Renal cortex interstitium (tissue), 11 donors: ENCODE measurements around the gene TNNT3. TPM values are rescaled to one million over a fixed set of nuclear protein-coding genes. Genes with fewer than 3 reads are reported as not detected.

ENCODE experiments used
- DNase-seq, 11 donors: peaks; one replicate each; pipeline ENCODE4 v3.0.0-alpha.2; 2013; ENCODE audit warnings: low read depth in 9 of 11, low spot score in 4 of 11; ENCODE audit errors: extremely low read depth in 1 of 11
- polyA plus RNA-seq, 3 donors: library from polyadenylated mRNA; unstranded; fragments of 120-200 nt; gene quantifications; one replicate each; pipeline ENCODE4 v1.2.1, GENCODE V29; 2013; ENCODE audit not compliant: insufficient read length in 3 of 3

The TNNT3 gene
- polyA plus RNA-seq, 3 donors = 7.3 to 10.5 (median 9.7) TPM

GRCh38 chr11:1928891-1929541 lies 9.5 kb downstream of the TNNT3 start:
- no peak for DNase-seq

DNA sequence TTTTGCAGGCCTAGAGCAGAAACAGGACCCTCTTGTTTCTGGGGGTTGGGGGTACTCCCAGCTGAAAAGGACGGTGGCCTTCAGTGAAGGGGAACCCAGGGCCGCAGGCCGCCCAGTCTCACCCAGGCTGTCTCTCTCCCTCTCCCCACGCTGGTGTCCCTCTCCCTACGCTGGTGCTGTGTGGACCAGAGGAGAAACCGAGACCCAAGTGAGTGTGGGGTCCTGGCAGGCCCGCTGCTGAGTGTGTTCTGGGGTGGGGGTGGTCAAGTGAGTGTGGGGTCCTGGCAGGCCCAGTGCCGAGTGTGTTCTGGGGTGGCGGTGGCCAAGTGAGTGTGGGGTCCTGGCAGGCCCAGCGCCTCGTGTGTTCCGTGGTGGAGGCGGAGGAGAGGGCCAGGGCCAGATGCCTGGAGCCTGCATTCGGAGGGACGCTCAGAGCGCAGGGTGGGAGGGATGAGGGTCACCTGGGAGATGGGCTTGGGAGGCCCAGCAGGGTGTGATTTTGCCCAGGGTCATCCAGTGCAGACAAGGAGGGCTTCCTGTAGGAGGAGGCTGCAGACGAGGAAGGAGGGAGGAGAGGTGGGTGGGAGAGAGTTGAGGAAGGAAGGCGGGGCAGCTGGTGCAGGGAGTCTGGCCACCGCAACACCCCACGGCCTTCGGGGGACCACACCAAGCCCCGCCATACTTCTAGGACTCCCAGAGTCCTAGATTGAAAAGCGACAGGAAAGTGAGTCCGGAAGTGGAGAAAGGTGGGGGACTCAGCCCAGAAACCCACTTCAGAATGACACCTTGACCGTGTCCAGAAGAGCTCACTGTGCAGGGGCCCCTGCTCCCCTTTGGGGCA lies 10.3 kb downstream of the TNNT3 start:
- DNase-seq = no peak

- no peak for DNase-seq
These were observed 10.9 kb downstream of the TNNT3 start for GRCh38 chr11:1930462-1930830.

- DNase-seq = no peak
These were observed 12.0 kb downstream of the TNNT3 start for GRCh38 chr11:1931341-1932104.

DNA sequence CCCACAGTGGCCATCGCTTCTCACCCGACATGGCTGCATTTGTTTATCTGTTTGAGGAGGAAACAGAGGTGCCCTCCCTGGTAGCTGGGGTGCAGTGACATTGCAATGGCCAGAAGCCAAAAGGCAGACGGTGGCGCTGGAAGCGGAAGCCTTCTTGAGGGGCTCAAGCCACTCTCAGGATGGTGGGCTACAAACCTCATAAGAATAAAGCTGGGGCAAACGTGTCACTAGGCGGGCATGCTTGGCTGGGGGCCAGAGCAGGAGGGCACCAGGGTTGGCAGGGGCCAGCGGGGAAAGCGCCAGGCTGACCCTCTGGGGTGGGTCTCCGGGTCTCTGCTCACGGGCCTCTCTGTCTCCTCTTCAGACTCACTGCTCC lies 12.6 kb downstream of the TNNT3 start:
- DNase-seq = no peak

- DNase-seq = no peak
These were observed 13.2 kb downstream of the TNNT3 start for GRCh38 chr11:1932681-1933080.

DNA sequence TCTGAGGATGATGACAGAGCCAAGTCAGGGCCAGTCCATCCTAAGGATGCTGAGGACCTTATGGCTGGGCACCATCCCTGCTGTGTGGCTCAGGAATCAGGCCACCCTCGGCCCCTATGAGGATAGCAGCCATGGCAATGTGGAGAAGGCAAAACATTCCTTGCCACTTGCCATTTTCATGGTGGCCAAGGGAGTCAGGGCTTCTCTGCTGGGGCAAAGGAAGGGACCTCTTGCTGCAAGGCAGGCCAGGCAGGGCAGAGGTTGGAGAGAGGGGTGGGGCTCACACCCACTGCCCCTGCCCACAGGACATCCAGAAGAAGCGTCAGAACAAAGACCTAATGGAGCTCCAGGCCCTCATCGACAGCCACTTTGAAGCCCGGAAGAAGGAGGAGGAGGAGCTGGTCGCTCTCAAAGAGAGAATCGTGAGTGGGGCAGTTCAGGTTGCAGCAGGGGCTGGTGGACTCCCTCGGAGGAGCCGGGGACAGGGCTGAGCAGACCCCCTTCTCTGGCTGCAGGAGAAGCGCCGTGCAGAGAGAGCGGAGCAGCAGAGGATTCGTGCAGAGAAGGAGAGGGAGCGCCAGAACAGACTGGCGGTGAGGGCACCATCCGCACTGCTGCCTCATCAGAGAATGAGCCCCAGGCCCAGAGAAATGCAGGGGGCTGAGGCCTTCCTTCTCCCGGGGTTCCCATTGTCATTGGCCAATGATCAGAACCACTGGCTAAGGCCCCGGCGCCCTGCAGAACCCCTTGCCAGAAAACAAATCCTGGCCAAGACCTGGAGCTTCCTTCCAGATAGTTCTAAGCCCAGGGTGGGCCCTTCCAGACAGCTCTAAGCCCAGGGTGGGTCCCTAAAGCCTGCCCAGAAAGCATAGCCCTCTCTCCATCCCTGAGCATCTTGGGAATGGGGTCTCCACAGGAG lies 14.2 kb downstream of the TNNT3 start:
- DNase-seq = no peak

DNA sequence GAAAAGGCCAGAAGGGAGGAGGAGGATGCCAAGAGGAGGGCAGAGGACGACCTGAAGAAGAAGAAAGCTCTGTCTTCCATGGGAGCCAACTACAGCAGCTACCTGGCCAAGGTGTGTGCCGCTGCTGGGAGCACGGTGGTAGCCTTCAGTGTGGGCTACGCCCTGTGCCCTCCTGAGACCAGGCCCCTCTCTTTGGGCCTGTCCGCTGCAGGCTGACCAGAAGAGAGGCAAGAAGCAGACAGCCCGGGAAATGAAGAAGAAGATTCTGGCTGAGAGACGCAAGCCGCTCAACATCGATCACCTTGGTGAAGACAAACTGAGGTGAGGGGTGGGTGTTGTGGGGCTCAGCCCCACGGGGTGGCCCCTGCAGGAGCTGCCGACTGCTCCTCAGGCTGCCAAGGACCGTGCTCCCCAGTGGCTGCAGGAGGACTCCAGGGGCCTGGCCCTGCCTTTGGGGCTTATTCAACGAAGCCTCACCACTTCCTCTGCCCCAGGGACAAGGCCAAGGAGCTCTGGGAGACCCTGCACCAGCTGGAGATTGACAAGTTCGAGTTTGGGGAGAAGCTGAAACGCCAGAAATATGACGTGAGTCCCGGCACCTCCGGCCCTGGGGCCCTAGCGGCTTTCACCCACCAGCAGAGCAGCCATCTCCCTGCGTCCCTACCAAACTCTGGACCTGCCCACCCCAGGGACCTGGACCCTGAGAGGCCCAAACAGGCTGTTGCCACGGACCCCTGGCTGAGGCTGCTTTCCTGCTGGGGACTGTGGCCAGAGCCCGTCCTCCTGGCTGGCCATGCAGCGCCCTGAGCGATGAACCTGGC lies 15.0 kb downstream of the TNNT3 start:
- no peak for DNase-seq

DNA sequence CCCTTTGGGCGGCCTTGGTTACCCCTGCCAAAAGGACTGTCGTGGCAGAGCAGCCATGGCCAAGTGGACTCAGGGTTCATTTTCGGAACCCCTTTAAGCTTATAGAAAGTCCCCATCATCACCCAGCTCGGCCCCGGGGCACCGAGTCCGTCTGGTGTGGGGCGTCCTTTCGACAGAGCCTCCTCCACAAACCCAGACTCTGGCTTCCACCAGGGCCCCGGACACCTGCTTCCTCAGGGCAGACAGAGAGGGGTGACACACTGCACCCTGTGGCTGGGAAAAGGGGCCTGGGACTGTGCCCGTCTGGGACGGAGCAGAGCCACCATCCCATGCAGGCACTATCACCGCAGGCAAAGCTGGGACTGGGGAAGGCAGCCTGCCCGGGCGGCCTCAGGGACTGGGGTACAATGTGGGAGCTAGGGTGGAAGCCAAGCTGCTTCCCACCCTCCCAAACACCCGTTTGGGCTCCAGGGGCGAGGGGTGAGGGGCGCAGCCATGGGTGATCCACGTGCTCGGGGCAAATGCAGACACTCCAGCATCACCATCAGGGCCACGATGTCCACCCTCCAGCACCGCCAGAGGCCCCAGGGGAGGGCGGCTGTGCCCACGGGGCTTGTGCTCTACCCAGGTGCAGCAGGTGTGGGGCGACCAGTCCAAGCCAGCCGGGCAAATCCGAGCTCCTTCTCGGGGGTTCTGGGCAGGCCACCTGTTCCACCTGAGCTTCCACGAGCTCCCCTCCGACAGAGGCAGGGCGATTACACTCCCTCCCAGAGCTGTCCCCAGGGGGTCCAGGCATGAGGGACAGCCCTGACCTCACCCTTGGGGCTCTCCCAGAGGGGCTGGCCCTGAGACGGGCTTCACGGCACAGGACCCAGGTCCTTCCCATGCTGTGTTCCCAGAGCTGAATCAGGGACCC lies 15.9 kb downstream of the TNNT3 start:
- DNase-seq = no peak

DNA sequence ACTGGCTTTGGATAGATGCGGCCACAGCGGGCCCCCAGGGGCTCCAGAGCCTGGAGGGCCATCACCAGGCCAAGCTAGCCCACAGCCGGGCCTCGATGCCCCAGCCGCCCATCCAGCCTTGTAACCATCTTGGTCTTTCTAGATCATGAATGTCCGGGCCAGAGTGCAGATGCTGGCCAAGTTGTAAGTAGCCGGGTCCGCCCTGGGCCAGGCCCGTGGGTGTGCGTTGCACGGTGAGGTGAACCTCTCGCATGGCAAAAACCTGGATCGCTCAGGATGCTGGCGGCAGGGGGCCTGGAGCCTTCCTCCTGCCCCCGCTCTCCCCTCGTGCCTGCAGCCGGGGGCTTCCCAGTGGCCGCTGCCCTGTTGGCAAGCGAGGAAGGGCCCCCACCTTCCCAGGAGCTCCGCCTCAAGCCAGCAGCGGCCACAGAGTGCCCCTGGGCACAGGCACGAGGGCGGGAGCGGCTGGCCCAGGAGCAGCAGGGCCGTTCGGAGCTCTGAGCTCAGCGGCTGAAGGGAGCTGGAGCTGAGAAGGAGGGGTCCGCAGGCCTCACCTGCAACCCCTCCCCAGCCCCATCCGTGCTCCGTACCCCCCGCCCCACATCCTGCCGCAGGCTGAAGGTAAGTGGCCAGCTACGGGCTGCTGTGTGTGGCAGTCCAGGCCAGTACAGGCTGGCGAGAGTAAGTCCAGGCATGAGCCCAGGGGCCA lies 16.7 kb downstream of the TNNT3 start:
- no peak for DNase-seq

GRCh38 chr11:1936781-1937615 lies 17.5 kb downstream of the TNNT3 start:
- no peak for DNase-seq

- DNase-seq = no peak
These were observed 18.3 kb downstream of the TNNT3 start for GRCh38 chr11:1937616-1938342.

GRCh38 chr11:1938343-1939005 lies 19.0 kb downstream of the TNNT3 start:
- no peak for DNase-seq

DNA sequence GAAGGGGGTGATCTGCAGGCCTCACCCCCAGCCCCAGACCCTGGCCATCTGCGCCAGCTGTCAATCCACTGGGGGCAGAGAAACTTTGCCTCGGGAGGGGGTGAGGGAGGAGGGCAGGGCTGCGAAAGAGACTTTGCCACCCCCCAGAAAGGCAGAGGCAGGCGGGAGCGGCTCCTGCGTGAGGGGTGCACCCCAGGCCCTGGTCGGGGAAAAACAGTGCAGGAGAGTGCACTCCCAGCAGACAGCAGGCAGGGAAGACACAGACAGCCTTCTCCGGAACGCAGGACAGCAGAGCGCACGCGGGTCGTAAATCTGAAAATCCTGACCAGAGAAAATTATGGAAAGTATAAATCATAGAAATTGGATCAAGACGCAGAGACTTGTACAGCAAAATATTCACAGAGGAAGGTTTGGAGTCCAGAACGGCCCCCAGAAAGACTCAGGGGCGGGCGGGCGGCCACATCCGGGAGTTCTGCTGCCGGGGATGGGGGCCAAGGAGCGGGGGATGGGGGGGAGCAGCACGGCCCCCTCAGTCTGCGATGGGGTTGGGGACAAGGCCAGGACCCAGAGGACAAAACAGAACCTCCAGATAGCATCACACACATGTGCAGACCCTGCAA lies 19.6 kb downstream of the TNNT3 start:
- DNase-seq = no peak
